HG03095 (cell line): Measurements from ENCODE around the gene RBM33.

Experiments used
- ATAC-seq: cut with Tn5 transposase; IDR thresholded peaks from one replicate; pipeline ENCODE4 v1.9.1; 2021; ENCODE audit warnings: moderate library complexity; ENCODE audit not compliant: unreplicated experiment

The RBM33 gene

DNA sequence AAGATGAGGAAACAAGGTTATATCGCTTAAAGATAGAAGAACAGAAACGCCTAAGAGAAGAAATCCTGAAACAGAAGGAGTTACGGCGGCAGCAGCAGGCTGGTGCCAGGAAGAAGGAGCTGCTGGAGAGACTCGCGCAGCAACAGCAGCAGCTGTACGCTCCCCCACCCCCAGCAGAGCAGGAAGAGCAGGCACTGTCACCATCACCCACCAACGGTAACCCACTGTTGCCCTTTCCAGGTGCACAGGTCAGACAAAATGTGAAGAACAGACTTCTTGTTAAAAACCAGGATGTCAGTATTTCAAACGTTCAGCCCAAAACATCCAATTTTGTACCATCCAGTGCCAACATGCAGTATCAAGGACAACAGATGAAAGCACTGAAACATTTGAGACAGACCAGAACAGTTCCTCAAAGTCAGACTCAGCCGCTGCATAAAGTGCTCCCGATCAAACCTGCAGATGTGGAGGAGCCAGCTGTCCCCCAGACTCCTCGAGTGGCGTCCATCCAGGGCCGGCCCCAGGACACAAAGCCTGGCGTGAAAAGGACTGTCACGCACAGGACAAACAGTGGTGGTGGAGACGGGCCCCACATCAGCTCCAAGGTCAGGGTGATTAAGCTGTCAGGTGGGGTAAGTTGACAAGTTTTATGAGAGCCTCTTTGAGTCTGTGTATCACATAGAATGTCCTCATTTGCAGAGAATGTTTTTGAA lies 100.7 kb downstream of the RBM33 start:
- ATAC-seq = no peak

DNA sequence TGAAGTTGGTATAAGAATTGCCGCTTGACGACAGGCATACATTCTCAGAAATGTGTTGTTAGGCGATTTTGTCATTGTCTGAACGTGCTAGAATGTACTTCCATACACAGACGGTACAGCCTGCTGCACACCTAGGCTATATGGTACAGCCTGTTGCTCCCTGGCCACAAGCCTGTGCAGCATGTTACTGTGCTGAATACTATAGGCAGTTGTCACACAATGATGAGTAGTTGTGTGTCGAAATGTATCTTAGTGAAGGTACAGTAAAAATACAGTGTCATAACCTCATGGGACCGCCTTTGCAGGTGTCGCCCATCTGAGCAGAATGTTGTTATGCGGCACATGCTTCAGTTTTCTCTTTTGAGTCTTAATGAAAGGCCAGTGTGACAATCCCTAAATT lies 101.3 kb downstream of the RBM33 start:
- peak; percentile 7 for ATAC-seq

DNA sequence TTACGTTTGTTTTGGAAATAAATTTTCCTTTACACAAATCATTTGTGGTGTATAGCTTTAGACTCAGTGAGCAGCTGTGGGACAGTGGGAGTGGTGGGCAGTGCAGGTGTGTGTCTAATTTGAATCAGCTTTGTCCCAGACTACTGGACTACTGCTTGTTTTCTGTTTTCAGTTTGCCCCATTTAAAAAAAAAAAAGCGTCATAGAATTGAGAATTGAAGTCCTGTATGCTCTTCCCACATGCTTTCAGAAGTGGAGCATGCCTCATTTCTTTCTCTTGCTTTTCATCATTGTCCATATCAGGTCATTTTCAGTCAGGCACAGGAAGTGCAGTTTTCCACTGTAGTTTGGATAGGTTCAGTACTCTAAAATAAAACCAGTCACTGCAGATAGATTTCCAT lies 101.7 kb downstream of the RBM33 start:
- peak; percentile 54 for ATAC-seq

DNA sequence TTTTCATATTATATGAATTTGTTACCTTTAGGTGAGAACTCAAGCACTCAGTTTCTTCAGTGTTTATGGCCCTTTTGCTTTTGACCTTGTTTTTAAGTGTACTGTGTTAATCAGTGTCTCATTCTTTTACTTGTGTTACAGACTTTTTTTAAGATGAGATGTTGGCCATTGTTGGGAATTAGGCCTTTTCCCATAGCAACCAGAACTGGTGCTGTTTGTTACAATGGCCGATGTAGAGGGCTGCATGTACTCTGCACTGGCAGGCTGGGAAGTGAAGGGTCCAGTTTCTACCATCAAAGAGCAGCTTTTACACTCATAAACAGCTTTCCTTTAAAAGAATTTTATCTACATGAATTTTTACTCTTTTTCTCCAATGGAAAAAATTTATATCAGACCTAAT lies 102.7 kb downstream of the RBM33 start:
- no peak for ATAC-seq

DNA sequence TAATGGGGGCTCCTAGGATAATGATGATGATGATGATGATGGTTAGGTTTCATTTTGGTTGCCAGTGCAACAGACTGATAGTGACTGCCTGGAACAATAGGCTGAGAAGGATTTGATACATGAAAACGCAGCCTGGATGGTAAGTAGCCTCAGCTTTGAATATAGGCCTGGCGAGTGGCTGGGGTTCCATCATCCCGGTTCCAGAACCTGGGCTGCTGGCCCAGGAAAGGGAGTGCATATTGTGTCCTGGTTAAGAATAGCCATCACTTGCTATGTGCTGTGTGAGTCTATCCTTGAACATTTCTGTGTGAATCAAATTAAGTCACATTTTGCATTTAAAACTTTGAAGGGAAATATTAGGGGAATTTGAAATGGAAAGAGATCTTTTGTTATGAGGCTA lies 105.1 kb downstream of the RBM33 start:
- ATAC-seq = no peak

DNA sequence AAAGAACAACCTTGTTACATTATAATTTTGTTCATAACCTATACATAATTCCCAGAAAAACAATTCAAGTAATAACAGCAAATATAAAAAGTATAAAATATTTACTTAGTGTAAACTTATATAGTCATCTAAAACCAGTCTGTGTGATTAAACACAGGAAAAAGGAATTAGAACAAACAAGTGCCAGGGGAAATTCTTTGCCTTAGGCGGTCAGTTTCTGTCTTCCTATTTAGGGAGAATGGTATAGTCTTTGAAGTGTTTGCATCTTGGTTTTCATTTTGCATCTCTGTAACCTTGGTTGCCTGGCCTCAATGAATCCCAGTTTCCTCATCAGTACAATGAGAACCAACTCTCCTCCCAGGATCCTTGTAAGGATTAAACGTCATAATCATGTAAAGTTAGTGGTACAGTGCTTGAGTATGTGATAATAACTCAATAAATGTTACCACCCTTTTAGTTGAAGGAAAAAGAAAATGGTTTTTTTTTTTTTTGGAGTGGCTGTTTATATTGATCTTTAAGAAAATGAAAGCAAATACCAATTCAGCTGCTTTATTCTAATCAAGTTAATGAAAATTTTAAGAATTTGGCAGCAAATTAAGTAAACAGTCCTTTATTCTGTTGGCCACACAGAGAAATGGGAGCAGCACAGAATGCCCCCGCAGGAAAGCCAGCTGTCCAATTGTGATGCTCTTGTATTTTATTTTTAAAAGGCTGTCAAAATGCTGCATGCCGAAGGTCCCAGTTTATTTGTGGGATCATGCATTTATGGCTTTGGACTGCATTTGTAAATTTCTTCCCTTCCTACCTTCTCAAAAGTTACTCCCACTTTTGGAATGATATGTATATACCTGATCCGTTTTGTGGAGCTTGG lies 106.0 kb downstream of the RBM33 start:
- ATAC-seq = no peak

DNA sequence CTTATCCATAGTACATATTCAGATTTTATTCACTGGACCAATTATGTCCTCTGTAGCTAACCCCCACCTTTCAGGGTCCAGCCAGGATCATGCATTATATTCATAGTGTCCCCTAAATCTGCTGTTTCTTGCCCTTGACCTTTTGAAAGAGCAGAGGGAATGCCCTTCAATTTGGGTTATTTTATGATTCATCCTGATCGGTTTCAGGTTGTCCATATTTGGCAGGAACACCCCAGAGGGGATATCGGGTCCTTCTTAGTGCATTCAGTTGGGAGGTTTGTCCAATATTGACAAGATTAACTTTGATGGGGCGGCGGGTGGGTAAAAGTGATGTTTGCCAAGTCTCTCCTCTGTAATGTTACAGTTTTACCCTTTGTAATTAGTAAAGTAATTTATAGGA lies 106.9 kb downstream of the RBM33 start:
- ATAC-seq = no peak

DNA sequence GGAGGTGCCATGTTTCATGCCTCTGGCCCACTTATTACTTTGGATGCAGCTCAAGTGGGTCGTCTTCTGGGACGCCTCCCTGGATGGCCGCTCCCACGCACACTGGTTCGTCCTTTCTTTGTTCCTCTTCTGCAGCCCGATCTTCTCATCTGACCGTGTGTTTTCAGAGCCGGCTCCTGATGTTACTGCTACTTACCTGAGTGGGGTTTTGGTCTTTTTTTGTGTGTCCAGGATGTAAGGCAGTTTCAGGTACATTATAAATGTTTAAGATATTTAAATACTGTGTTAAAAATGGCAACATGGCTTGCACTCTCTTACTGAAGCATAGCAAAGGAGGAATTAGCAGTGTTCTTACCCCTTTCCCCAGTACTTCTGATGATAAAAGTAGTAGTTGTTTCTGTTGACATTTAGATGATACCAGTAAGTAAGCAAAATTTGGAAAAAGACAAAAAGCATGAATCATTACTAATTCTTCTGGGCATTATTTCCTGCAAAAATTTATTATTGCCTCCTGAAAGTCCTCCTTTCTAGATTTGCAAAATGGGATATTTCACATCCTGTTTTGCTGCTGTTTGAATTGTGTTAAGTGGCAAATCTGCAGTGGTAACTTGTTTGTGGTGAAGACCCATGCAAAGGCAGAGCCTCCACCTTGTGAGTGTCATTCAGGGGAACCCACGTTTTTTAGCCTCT lies 108.4 kb downstream of the RBM33 start:
- ATAC-seq = peak; percentile 61

DNA sequence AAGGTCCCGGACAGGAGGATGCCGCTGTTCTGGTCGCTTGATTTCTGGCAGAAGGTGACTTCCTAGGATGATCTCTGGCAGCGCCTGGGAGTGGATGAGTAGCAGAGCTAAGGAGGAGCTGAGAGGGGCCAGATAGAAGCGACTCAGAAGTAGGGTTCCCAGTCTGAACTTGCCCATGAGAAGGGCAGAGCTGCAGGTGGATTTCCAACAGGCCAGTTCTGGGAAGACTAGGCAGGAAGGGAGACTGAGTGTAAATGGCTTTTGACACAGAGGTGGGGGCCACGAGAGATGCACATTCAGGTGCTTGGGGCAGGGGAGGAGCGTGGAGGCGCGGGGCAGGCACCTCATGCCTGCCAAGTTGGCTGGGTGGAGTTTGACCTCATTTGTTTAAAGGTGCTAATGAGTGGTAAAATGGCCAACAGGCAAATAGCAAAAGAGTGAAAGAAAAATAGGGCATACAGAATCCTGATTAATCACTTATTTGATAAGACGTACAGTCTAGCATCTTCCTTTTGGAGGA lies 109.0 kb downstream of the RBM33 start:
- ATAC-seq = peak; percentile 3

DNA sequence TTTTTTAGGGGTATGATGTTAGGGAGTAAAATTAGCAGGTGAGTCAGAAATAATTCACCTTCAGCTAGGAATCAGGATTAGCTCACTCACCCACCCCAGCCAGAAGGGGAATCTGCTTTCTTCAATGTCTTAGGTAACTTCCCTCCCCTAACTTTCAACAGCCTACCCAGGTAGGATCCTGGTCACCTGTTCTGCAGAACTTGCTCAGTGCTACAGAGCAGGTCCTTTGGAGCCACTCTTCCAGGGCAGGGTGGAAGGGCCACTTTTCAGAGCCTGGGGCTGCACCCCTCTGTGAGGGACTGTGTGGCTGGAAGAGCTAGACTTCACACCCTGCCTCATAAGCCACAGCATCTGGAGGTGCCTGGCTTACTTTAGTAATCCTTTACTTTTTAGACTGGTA lies 109.7 kb downstream of the RBM33 start:
- ATAC-seq = no peak

DNA sequence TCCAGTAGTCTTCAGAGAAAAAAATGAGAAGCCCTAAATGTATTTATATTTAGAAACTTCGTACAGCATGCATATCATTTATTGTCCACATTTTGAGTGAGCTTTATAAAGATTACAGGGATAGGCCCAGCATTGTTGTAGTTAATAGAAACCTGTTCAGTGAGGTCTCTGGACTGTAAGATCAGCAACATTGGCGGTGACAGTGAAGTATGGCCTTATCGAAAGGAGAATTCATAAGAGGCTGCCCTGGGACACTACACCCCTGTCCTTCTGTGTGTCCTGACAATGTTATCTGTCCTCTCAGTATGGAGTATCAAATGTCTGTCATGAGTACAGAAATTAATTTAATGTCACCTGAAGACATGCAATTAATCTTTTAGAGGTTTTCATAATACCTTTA lies 110.6 kb downstream of the RBM33 start:
- ATAC-seq = no peak

DNA sequence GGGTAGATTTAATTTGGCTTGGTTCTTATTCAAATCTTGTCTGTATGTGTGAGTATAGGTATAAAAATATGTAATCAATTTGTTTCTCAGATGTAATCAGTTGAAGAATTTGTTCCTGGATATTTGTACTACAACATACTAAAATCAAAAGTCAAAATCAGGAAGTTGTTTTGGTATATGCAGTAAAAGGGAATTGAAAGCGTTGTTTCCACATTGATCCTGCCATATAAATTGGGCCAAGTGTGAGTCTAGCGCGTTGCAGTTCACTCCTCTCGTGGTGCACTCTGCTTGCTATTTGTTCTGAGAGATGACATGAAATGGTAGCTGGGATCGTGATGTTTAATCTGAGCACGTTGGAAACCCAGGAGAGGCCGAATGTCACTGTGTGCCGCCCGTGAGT lies 111.9 kb downstream of the RBM33 start:
- ATAC-seq = no peak

DNA sequence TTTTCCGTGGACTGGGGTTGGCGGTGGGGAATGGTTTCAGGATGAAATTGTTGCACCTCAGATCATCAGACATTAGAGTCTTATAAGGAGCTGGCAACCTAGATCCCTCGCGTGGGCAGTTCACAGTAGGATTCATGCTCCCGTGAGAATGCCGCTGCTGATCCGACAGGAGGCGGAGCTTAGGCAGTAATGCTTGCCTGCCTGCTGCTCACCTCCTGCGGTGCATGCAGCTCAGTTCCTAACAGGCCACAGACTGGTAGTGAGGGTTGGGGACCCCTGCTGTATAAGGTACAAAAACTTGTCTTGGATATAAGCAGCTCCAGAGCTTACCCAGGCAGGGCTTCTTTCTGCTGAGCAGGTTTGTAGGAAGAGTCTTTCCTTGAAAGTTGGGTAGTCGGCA lies 113.9 kb downstream of the RBM33 start:
- no peak for ATAC-seq

DNA sequence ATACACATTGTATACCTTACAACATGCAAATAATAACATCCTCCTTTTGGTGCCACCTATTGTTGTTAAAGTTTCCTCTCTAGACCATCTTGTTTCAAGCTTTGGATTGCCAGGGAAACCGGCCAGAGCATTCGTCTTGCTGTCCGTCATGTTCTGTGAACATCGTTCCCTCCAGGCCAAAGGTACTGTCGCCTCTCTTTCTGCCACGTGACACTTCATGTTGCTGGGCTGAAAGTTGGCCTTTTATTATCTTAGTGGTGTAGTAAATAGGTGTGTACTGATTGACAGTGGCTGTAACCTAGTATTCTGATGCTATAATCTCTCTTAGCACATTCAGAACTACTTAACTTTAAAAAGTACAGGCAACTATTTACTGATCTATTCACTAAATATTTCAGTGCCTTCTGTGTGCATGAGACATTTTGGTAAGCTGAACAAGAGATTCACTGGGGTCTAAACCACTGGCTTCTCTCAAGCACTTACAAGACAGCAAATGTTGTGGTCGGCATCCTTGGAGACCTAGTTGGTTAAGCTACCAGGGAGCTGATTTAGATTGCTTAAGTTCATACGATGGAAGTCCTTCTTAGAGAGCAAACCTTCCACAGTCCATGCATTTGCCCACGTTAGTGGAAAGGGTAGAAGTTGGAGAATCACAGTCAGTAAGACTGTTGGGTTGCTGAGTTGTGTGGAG lies 115.4 kb downstream of the RBM33 start:
- ATAC-seq = no peak

DNA sequence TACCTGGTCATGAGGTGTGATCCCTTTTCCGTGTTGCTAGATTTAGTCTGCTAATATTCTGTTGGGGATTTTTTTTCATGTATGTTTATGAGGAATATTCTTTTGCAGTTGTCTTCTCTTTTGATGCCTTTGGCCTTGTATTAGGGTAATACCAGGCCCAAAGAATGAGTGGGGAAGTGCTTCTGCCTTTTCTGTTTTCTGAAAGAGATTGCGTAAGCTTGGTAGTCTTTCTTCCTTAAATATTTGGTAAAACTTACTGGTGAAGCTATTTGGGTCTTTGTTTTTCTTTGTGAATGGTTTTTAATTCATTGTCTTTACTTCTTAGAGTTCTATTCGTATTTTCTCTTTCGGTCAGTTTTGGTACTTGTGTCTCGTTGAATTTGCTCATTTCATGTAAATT lies 116.7 kb downstream of the RBM33 start:
- ATAC-seq = no peak

DNA sequence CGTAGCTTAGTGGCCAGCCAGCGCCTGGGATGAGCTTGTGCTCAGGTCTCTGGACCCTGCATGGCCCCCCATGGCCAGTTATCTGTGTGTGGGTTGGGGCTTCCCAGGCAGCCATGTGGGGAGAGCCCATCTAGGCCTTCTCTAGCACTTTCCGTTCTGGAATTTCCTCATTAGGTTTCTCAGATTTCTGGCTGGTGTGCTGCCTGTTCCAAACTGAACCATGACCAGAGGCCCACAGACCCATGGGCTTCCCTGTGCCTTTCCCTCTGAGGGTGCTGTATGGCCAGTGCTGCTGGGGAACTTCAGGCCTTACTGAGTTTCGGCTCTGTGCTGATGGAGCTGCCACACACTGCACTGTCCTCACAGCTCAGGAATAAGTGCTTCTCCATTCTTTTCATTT lies 117.6 kb downstream of the RBM33 start:
- no peak for ATAC-seq

DNA sequence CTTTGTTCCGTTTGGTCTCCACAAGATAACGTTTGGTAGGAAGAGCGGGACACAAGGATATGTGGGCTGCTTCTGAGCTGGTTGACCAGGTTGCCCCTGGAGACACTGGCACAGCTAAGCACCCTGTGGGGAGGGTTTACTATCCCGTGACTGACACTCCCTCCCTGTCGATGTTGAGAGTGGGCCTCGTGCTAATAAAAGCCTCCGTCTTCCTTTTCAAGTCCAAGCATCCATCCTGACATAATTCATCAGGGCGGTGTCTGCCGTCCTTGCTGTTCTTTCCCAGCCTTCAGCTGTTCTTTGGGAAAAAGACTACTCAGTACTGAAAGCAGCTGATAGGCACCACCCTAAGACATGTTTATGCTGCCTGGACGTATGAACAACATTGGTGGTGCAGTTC lies 118.2 kb downstream of the RBM33 start:
- no peak for ATAC-seq

DNA sequence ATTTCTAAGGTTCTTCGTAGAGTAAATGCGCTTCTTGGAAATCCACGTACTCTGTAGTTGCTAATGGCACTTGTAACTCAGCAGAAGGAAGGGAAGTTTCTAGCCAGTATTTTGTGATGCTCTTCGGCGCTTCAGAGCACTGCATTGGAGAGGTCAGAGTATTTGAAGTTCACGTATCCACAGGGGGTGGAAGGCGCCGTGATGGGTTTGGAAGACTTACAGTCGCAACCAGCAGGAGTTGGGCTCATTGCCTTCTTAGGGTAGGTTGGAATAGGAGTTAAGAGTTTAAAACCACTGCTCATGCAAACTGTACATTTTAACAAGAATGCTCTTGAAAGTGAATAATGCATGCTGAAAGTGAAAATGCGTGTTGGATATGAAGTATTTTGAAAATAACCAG lies 118.7 kb downstream of the RBM33 start:
- ATAC-seq = no peak

DNA sequence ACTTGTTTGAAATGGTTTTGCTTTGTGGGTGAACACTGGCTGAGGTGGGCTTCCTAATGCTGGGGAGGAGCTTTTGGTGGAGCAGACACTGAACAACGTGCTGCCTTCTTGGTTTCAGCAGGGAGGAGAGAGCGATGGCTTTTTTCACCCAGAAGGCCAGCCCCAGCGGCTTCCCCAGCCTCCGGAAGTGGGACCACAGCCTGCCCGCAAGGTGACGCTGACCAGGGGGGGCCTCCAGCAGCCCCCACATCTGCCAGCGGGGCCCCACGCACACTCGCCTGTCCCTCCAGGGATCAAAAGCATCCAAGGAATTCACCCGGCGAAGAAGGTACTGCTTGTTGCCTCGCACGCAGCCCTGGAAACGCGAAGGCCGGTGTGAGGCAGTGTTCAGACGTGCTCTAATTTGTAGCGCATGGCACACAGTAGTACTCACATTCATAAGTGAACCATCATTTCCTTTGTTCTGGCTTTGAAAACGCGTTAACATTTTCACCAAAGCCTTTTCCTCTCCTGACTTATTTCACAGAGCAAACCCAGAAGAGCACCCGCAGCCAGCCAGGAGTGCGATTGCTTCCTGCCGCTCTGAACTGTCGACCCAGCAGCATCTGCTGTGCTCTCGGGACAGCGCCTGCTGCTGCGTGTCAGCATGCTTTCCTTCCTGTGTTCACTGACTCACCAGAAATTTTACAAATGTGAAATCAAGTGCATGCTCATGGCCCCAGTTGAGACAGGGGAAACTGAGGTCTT lies 119.4 kb downstream of the RBM33 start:
- peak; percentile 52 for ATAC-seq

DNA sequence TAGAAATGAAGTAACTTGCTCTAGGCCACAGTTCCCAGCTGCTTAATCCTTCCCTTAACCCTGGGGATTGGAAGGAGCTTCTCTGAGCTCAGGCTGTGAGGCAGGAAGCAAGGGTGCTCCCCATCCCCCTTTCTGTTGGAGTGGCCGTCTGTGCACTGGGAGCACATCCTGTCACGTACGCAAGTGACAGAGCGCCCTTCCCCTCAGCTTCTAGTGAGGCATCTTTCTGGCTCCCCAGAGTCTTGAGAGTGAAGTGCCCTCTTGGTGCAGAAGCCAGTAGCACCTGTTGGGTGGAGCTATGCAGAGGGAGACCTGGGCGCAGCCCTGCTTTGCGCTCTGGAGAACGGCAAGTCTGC lies 120.0 kb downstream of the RBM33 start:
- peak; percentile 43 for ATAC-seq
